Measurements from ENCODE around the gene SLC24A3.
"Not testable (repeated sequence)": the region's sequence is repeated elsewhere in the genome, so short reads cannot be mapped to it uniquely, and the experiment has no call there.

SLC24A3 gene

DNA sequence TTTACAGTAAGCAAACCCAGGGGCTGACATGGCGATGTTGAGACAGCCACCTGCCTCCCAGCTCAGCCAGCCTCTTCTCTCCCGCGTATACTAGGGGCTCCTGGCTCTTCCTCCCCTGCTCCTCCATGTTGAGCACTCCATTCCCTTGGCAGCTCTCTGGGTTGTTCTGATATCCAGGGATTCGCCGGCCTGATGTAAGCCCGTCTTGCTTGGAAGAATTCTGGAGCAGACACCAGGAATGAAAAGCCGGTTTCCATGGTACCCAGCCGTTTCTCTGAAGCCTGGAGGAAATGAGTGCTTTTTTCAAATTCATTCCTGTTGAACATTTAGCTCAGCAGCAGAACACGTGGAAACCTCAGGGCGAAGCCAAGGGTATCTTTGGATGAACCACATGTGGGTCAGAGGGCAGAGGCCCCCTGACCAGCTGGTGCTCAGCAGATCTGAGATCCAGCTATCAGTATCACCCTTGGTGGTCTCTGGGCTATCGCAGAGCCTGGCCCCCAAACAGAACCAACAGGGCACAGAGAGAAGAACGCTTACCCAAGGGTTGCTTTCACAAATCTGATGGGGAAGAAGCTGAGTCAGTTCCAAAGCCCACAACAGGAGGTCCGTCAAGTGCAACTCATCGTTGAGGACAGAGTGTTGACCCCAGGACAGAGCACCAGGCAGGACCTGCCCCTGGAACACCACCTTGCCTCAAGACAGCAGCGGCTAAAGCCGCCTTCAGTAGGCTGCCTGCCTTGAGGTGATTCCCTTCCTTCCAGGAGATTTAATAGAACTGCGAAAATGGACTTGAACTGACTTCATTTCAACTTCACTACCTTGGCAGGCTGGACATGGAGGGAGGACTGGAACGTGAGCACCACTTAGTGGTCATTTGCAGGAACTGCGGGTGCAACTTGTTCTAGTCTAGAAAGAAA lies 449.5 kb downstream of the SLC24A3 start:
- ATAC-seq (ENCODE audit: low read depth) = peak; percentile 23
- peaks cover 23% of the 10 kb centered on the region for H3K27me3 Mint-ChIP-seq
- H3K4me1 Mint-ChIP-seq = peaks cover 20% of the 10 kb centered on the region
- H3K27ac Mint-ChIP-seq = no peak overlapping the region
- peak; percentile 59 to 60 for DNase-seq (ENCODE audit: low spot score in 2 of 2)
- H3K36me3 Mint-ChIP-seq = no peaks in the 10 kb centered on the region
- H3K4me3 Mint-ChIP-seq = no peak overlapping the region
- no peaks in the 10 kb centered on the region for H3K9me3 Mint-ChIP-seq

GRCh38 chr20:19662637-19662995 lies 450.2 kb downstream of the SLC24A3 start:
- no peak for DNase-seq (ENCODE audit: low spot score in 2 of 2)
- peaks cover 22% of the 10 kb centered on the region for H3K27me3 Mint-ChIP-seq
- peaks cover 20% of the 10 kb centered on the region for H3K4me1 Mint-ChIP-seq

DNA sequence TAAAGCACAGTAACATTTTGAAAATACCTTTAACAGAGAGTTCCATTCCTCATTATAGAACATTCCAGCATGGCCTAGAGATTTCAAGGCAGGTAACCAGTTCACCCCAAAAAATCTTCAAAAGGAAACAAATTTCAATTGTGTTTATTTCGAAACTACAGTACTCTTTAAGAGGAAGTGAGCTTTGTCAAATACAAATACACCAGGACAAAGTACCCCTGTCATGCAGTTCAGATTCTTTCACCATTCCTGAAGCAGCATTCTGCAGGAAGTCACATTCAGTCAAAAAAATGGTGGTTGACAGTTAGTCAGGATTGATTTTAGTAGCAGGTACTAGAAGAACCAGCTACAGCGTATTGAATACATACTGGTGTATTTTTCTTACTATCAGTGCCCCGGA lies 456.0 kb downstream of the SLC24A3 start:
- H3K27me3 Mint-ChIP-seq = peaks cover 17% of the 10 kb centered on the region
- H3K36me3 Mint-ChIP-seq = peaks cover 1% of the 10 kb centered on the region
- H3K9me3 Mint-ChIP-seq = peaks cover 3% of the 10 kb centered on the region
- H3K4me1 Mint-ChIP-seq = peaks cover 24% of the 10 kb centered on the region
- ATAC-seq (ENCODE audit: low read depth) = peak; percentile 62
- DNase-seq (ENCODE audit: low spot score in 2 of 2) = no peak
- H3K27ac Mint-ChIP-seq = no peak overlapping the region
- H3K4me3 Mint-ChIP-seq = no peak overlapping the region

More at GRCh38 chr20:19662637-19662995, 450.2 kb downstream of the SLC24A3 start:
- no peak for ATAC-seq (ENCODE audit: low read depth)
- Mint-ChIP-seq H3K36me3 (no peaks in the 10 kb centered on the region), H3K4me3 (no peak overlapping the region), H3K27ac (no peak overlapping the region), H3K9me3 (no peaks in the 10 kb centered on the region)

DNA sequence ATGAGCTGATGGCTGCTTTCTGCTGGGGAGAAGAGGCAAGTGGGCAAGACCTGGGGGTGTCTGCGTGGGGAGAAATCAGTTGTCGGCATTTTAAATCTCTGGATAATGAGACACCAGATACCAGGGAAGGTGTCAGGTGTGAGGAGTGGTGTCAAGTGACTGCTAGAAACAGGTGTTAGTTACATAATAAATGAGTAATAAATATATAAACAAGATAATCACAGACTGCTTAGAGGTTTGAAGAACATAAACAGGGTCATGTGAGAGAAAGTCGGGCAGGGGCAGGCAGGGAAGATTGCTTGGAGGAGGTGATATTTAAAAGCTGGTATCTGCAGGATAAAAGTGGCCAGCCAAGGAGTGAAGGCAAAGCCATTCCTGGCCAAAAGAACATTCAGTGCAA lies 458.4 kb downstream of the SLC24A3 start:
- Mint-ChIP-seq H3K9me3 (peaks cover 3% of the 10 kb centered on the region), H3K4me3 (no peak overlapping the region), H3K27ac (no peak overlapping the region), H3K36me3 (peaks cover 1% of the 10 kb centered on the region), H3K4me1 (peaks cover 20% of the 10 kb centered on the region), H3K27me3 (peaks cover 14% of the 10 kb centered on the region)
- ATAC-seq (ENCODE audit: low read depth) (no peak), DNase-seq (ENCODE audit: low spot score in 2 of 2) (no peak)

GRCh38 chr20:19671374-19671773 lies 458.9 kb downstream of the SLC24A3 start:
- Mint-ChIP-seq H3K9me3 (peaks cover 3% of the 10 kb centered on the region), H3K4me3 (no peak overlapping the region), H3K4me1 (peaks cover 20% of the 10 kb centered on the region), H3K36me3 (peaks cover 1% of the 10 kb centered on the region), H3K27me3 (peaks cover 14% of the 10 kb centered on the region), H3K27ac (peak overlapping the region; percentile 3)
- no peak for DNase-seq (ENCODE audit: low spot score in 2 of 2)
- no peak for ATAC-seq (ENCODE audit: low read depth)

DNA sequence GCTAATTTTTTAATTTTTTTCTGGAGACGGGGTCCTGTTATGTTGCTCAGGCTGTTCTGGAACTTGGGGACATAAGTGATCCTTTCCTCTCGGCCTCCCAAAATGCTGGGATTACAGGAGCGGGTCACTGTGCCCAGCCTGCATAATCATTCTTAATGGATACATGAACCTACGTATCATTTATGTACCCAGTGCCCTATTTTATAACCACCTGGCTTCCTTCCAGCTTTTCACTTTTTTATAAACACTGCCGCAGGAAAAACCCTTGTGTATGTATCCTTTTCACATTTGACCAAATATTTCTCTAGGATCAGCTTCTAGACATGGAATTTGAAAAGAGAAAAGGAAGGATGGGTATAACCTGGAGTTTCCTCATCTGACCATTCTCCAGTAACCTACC lies 460.1 kb downstream of the SLC24A3 start:
- H3K36me3 Mint-ChIP-seq = peaks cover 1% of the 10 kb centered on the region
- DNase-seq (ENCODE audit: low spot score in 2 of 2) (no peak), ATAC-seq (ENCODE audit: low read depth) (no peak)
- H3K9me3 Mint-ChIP-seq = peaks cover 3% of the 10 kb centered on the region
- H3K4me1 Mint-ChIP-seq = peaks cover 20% of the 10 kb centered on the region
- peaks cover 12% of the 10 kb centered on the region for H3K27me3 Mint-ChIP-seq
- H3K4me3 Mint-ChIP-seq = no peak overlapping the region
- no peak overlapping the region for H3K27ac Mint-ChIP-seq

DNA sequence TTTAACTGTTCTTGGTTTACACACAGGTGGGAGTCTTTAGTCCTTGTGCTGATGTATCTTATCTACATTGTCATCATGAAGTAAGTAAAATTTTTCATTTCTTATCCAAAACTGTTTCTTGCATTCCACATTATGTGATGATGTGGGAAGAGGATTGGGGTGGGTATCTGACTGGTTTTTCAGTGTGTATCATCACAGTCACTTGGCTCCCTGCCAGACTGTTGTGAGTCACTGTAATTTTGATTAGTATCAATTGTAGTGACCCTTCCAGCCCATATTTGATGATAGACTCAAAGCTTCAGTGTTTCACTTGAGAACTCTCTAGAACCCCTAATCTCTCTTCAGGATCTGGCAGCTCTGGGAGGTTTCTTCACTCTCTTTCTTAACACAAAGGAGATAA lies 461.1 kb downstream of the SLC24A3 start:
- Mint-ChIP-seq H3K4me1 (peaks cover 18% of the 10 kb centered on the region), H3K27me3 (peaks cover 12% of the 10 kb centered on the region), H3K36me3 (peaks cover 1% of the 10 kb centered on the region), H3K9me3 (peaks cover 1% of the 10 kb centered on the region), H3K4me3 (no peak overlapping the region), H3K27ac (no peak overlapping the region)
- ATAC-seq (ENCODE audit: low read depth) (no peak), DNase-seq (ENCODE audit: low spot score in 2 of 2) (no peak)

DNA sequence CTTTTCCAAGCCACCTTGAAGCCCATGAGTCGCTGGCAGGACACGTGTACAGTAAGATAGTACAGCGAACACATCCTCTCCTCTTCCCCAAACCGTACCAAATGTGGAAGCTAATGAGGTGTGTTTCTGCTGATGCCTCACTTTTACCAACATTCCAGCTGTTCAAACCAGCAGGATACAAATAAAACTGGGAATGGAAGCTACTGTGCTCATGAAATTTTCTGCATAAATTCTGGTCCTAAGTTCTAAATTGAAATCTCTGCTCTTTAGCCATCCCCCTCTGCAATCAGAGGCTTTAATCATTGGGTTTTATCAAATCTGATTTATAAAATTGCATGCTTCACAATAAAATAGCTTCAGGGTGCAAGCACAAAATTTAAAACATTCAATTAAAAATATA lies 463.8 kb downstream of the SLC24A3 start:
- DNase-seq (ENCODE audit: low spot score in 2 of 2) (no peak), ATAC-seq (ENCODE audit: low read depth) (no peak)
- peaks cover 9% of the 10 kb centered on the region for H3K4me1 Mint-ChIP-seq
- no peak overlapping the region for H3K4me3 Mint-ChIP-seq
- H3K9me3 Mint-ChIP-seq = peaks cover 4% of the 10 kb centered on the region
- no peak overlapping the region for H3K27ac Mint-ChIP-seq
- peaks cover 13% of the 10 kb centered on the region for H3K27me3 Mint-ChIP-seq
- H3K36me3 Mint-ChIP-seq = no peaks in the 10 kb centered on the region

DNA sequence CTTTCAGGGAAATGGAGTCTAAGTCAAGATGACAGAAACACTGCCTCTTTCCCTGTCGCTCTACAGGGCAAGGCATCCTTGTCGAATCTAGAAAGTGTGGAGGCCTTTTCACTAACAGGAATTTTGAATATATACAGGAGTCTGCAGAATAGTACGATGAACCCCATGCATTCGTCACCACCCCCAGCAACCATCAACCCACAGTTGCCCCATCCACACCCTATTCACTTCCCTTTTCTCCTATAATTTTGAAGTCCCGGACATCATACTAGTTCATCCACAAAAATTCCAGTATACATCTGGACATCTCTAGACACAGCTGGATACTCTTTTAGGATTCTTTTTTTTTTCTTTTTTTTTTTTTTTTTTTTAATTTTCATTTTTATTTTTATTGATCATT lies 464.9 kb downstream of the SLC24A3 start:
- no peak overlapping the region for H3K27ac Mint-ChIP-seq
- H3K9me3 Mint-ChIP-seq = peaks cover 4% of the 10 kb centered on the region
- peaks cover 10% of the 10 kb centered on the region for H3K27me3 Mint-ChIP-seq
- ATAC-seq (ENCODE audit: low read depth) (no peak), DNase-seq (ENCODE audit: low spot score in 2 of 2) (no peak)
- no peak overlapping the region for H3K4me3 Mint-ChIP-seq
- H3K4me1 Mint-ChIP-seq = peaks cover 2% of the 10 kb centered on the region
- H3K36me3 Mint-ChIP-seq = no peaks in the 10 kb centered on the region

DNA sequence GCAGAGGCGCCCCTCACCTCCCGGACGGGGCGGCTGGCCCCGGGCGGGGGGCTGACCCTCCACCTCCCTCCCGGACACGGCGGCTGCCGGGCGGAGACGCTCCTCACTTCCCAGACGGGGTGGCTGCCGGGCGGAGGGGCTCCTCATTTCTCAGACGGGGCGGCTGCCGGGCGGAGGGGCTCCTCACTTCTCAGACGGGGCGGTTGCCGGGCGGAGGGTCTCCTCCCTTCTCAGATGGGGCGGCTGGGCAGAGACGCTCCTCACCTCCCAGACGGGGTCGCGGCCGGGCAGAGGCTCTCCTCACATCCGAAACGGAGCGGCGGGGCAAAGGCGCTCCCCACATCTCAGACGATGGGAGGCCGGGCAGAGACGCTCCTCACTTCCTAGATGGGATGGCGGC lies 466.1 kb downstream of the SLC24A3 start:
- H3K27ac Mint-ChIP-seq, H3K4me1 Mint-ChIP-seq: not testable (repeated sequence)

GRCh38 chr20:19679900-19680495 lies 467.6 kb downstream of the SLC24A3 start:
- Mint-ChIP-seq H3K9me3 (peaks cover 4% of the 10 kb centered on the region), H3K36me3 (peaks cover under 1% of the 10 kb centered on the region), H3K27me3 (peaks cover 9% of the 10 kb centered on the region)

More for the DNA sequence above, 466.1 kb downstream of the SLC24A3 start:
- H3K27me3 Mint-ChIP-seq; H3K4me3 Mint-ChIP-seq; ATAC-seq (ENCODE audit: low read depth); H3K36me3 Mint-ChIP-seq; H3K9me3 Mint-ChIP-seq; DNase-seq (ENCODE audit: low spot score in 2 of 2): not testable (repeated sequence)

DNA sequence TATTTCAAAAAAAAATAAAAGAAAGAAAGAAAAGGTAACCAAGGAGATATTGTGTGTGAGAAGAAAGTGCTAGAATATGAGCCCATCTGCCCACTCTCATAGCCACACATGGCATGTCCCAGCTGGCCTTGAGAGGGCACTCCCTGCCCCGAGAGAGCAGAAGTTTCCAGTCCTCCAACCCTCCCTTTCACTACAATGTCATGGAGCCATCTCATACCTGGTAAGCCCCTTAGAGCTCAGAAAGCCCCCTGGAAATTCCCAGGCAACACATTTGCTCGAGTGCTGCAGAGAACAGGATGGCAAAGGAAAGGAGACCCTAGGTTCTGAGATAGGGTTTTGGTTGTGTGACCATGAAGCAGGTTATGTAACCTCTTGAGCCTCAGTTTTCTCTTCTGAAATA lies 469.8 kb downstream of the SLC24A3 start:
- Mint-ChIP-seq H3K9me3 (peaks cover 7% of the 10 kb centered on the region), H3K27ac (no peak overlapping the region), H3K36me3 (peaks cover 2% of the 10 kb centered on the region), H3K27me3 (peaks cover 11% of the 10 kb centered on the region), H3K4me3 (no peak overlapping the region), H3K4me1 (no peaks in the 10 kb centered on the region)
- no peak for ATAC-seq (ENCODE audit: low read depth)
- DNase-seq (ENCODE audit: low spot score in 2 of 2) = no peak

More at GRCh38 chr20:19679900-19680495, 467.6 kb downstream of the SLC24A3 start:
- H3K4me1 Mint-ChIP-seq = no peaks in the 10 kb centered on the region
- no peak overlapping the region for H3K4me3 Mint-ChIP-seq
- DNase-seq (ENCODE audit: low spot score in 2 of 2) = no peak
- no peak for ATAC-seq (ENCODE audit: low read depth)
- no peak overlapping the region for H3K27ac Mint-ChIP-seq

DNA sequence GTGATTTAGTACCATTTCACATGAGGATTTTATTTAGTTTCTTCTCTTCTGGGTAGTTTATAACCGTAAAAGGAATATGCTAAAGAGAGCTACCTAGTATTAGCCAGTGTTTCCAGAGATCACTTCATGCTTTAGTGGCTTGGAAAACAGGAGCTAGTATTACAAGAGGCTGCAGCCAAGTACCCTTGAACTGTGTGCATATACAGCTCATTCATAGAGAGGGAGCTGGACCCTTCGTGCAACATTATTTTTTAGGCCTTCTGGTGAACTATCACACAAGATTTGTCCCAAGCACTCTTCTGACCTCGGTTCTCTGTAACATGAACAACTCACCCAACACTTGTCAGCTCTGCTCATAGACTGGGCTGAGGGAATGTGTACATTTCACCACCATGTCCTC lies 470.7 kb downstream of the SLC24A3 start:
- Mint-ChIP-seq H3K9me3 (peaks cover 7% of the 10 kb centered on the region), H3K27me3 (peaks cover 9% of the 10 kb centered on the region), H3K27ac (no peak overlapping the region), H3K36me3 (peaks cover 2% of the 10 kb centered on the region), H3K4me1 (no peaks in the 10 kb centered on the region), H3K4me3 (no peak overlapping the region)
- DNase-seq (ENCODE audit: low spot score in 2 of 2) = no peak
- no peak for ATAC-seq (ENCODE audit: low read depth)

GRCh38 chr20:19683822-19684221 lies 471.4 kb downstream of the SLC24A3 start:
- DNase-seq (ENCODE audit: low spot score in 2 of 2) (no peak), ATAC-seq (ENCODE audit: low read depth) (no peak)
- Mint-ChIP-seq H3K27ac (no peak overlapping the region), H3K27me3 (peaks cover 9% of the 10 kb centered on the region), H3K4me1 (no peaks in the 10 kb centered on the region), H3K4me3 (no peak overlapping the region), H3K36me3 (peaks cover 2% of the 10 kb centered on the region), H3K9me3 (peaks cover 7% of the 10 kb centered on the region)
